ENCODE results near the gene NEU4. TPM values are rescaled to one million over a fixed set of nuclear protein-coding genes. Genes with fewer than 3 reads are reported as not detected.

The NEU4 gene
- total RNA-seq, 2 experiments from 2014 or later: 0.84 TPM; not detected in 1

GRCh38 chr2:241865416-241865956 is 56.5 kb downstream of the NEU4 start:
- H3K4me3 ChIP-seq (ENCODE audit: low read depth, low read length, poor library complexity, severe bottlenecking): no peak overlapping the region
- POLR2A ChIA-PET: no interaction called here
- H3K79me2 ChIP-seq (ENCODE audit: insufficient read depth, low read depth, low read length): no peaks in the 10 kb centered on the region
- H3K9me2 ChIP-seq (ENCODE audit: insufficient read depth, low read length): no peaks in the 10 kb centered on the region
- TF ChIP-seq EZH2phosphoT487 (IDR thresholded peaks at IDR 0.05; ENCODE audit: borderline replicate concordance, low read depth, low read length) (no peak), CTCF (conservative IDR thresholded peaks at IDR 0.05; ENCODE audit: low read length) (no peak)
- no peak for DNase-seq (ENCODE audit: low spot score)
- no peaks in the 10 kb centered on the region for H3K4me1 ChIP-seq (ENCODE audit: insufficient read depth, low read length, poor library complexity, severe bottlenecking)
- H3K36me3 ChIP-seq (ENCODE audit: insufficient read depth, low read length): no peaks in the 10 kb centered on the region
- H3K4me2 ChIP-seq (ENCODE audit: low read length): no peak overlapping the region
- no TSS peak for BruUV-seq (replicated peaks)
- no peaks in the 10 kb centered on the region for H4K20me1 ChIP-seq (ENCODE audit: insufficient read depth, low read length)
- peaks cover 13% of the 10 kb centered on the region; the same call in 1 of the 2 replicates for H3K9me3 ChIP-seq (ENCODE audit: low read length)
- intact Hi-C loops (cut with micrococcal nuclease; ENCODE audit: unreplicated experiment): no loop called here
- H3K27ac ChIP-seq (ENCODE audit: low read depth, low read length, poor library complexity, severe bottlenecking): no peak overlapping the region
- CTCF ChIA-PET (ENCODE audit: unreplicated experiment): interaction anchor here (0.6 kb wide), 1 partner anchor 34 kb away, joined by 8 read pairs; no protein-coding TSS in a partner anchor
- H2AFZ ChIP-seq (ENCODE audit: low read length): no peak overlapping the region

- Histone ChIP-seq H3K9me3 (ENCODE audit: low read length) (peaks cover 13% of the 10 kb centered on the region; the same call in 1 of the 2 replicates), H3K4me3 (ENCODE audit: low read depth, low read length, poor library complexity, severe bottlenecking) (no peak overlapping the region), H3K9me2 (ENCODE audit: insufficient read depth, low read length) (no peaks in the 10 kb centered on the region), H3K4me2 (ENCODE audit: low read length) (no peak overlapping the region), H2AFZ (ENCODE audit: low read length) (no peak overlapping the region), H3K79me2 (ENCODE audit: insufficient read depth, low read depth, low read length) (no peaks in the 10 kb centered on the region), H3K4me1 (ENCODE audit: insufficient read depth, low read length, poor library complexity, severe bottlenecking) (no peaks in the 10 kb centered on the region), H4K20me1 (ENCODE audit: insufficient read depth, low read length) (no peaks in the 10 kb centered on the region), H3K36me3 (ENCODE audit: insufficient read depth, low read length) (no peaks in the 10 kb centered on the region), H3K27ac (ENCODE audit: low read depth, low read length, poor library complexity, severe bottlenecking) (no peak overlapping the region)
- no peak for TF ChIP-seq CTCF (conservative IDR thresholded peaks at IDR 0.05; ENCODE audit: low read length)
- TF ChIP-seq EZH2phosphoT487 (IDR thresholded peaks at IDR 0.05; ENCODE audit: borderline replicate concordance, low read depth, low read length): no peak
- no peak for DNase-seq (ENCODE audit: low spot score)
- CTCF ChIA-PET (ENCODE audit: unreplicated experiment): interaction anchor here (0.6 kb wide), 1 partner anchor 34 kb away, joined by 8 read pairs; no protein-coding TSS in a partner anchor
- POLR2A ChIA-PET: no interaction called here
- no TSS peak for BruUV-seq (replicated peaks)
- intact Hi-C loops (cut with micrococcal nuclease; ENCODE audit: unreplicated experiment): no loop called here
Measured at GRCh38 chr2:241865957-241866789, 57.2 kb downstream of the NEU4 start.

Other genes with a start within 250 kb of the NEU4 start
- gene THAP4, start 172.0 kb upstream of the NEU4 start, total RNA-seq (2014; rRNA removed; shearing (Covaris generic)): 55.4 and 65.6 TPM in 2 replicates
- 55.6 and 61.6 TPM in 2 replicates for gene THAP4, start 172.0 kb upstream of the NEU4 start, total RNA-seq (2022)
- 72.4 and 78.0 TPM in 2 replicates for gene ATG4B, start 171.5 kb upstream of the NEU4 start, total RNA-seq (2014; rRNA removed; shearing (Covaris generic))
- 133 and 152 TPM in 2 replicates for gene ATG4B, start 171.5 kb upstream of the NEU4 start, total RNA-seq (2022)
- 104 and 118 TPM in 2 replicates for gene DTYMK, start 122.4 kb upstream of the NEU4 start, total RNA-seq (2014; rRNA removed; shearing (Covaris generic))
- gene DTYMK, start 122.4 kb upstream of the NEU4 start, total RNA-seq (2022): 127 and 129 TPM in 2 replicates
- gene ING5, start 107.2 kb upstream of the NEU4 start, total RNA-seq (2014; rRNA removed; shearing (Covaris generic)): 73.7 and 90.9 TPM in 2 replicates
- gene ING5, start 107.2 kb upstream of the NEU4 start, total RNA-seq (2022): 65.4 and 69.1 TPM in 2 replicates
- gene D2HGDH, start 74.6 kb upstream of the NEU4 start, total RNA-seq (2014; rRNA removed; shearing (Covaris generic)): 19.4 and 23.2 TPM in 2 replicates
- 54.7 and 68.1 TPM in 2 replicates for gene D2HGDH, start 74.6 kb upstream of the NEU4 start, total RNA-seq (2022)
- not detected in 2 replicates for gene GAL3ST2, start 32.4 kb upstream of the NEU4 start, total RNA-seq (2014; rRNA removed; shearing (Covaris generic))
- 1.1 TPM in 2 replicates for gene GAL3ST2, start 32.4 kb upstream of the NEU4 start, total RNA-seq (2022)
- not detected in 2 replicates for gene PDCD1, start 49.7 kb downstream of the NEU4 start, total RNA-seq (2014; rRNA removed; shearing (Covaris generic))
- not detected in 2 replicates for gene PDCD1, start 49.7 kb downstream of the NEU4 start, total RNA-seq (2022)
- not detected in 2 replicates for gene RTP5, start 60.5 kb downstream of the NEU4 start, total RNA-seq (2014; rRNA removed; shearing (Covaris generic))
- not detected in 2 replicates for gene RTP5, start 60.5 kb downstream of the NEU4 start, total RNA-seq (2022)

Data from OCI-LY7 (cell line).